Suppressor macrophage treated with lipopolysaccharide for 1 hour (primary cell): Measurements from ENCODE around the gene EBF4.
"Not testable (repeated sequence)": the region's sequence is repeated elsewhere in the genome, so short reads cannot be mapped to it uniquely, and the experiment has no call there.

Experiments used
- DNase-seq, 3 donors: peaks; one replicate each; pipeline ENCODE4 v3.0.0-alpha.2; 2020 to 2022

EBF4 gene

DNA sequence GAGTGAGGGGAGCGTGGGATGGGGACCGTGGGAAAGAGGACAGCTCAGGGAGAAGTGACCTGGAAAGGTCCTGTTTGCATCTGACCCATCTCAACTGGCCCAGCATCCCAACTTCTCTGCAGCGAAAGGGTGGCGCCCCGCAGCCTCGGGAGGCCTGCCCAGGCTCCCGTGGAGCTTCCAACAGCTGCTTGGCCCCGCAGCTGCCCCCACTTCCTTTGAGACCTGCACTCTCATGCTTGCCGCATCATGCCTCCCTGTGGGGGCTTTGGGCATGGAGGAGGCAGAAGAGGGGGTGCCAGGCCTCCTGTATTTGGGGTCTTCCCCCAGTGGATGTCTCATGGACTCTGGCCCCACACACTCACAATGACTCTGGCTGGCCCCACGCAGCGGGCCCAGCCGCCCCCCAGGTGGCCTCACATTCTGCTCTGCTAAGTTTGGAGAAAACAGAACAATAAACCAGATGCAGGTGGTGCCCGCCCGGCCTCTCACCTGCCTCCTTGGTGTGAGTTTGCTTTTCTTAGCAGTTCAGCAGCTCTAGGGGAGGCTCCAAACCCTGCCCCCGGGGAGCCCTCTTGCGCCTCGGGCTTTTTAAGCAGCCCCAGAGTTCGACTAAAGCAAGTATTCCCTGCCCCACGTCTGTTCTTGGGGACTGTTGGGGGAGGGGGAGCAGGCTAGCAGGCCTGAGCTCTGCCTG is 67.2 kb downstream of the EBF4 start:
- DNase-seq, result no peak

DNA sequence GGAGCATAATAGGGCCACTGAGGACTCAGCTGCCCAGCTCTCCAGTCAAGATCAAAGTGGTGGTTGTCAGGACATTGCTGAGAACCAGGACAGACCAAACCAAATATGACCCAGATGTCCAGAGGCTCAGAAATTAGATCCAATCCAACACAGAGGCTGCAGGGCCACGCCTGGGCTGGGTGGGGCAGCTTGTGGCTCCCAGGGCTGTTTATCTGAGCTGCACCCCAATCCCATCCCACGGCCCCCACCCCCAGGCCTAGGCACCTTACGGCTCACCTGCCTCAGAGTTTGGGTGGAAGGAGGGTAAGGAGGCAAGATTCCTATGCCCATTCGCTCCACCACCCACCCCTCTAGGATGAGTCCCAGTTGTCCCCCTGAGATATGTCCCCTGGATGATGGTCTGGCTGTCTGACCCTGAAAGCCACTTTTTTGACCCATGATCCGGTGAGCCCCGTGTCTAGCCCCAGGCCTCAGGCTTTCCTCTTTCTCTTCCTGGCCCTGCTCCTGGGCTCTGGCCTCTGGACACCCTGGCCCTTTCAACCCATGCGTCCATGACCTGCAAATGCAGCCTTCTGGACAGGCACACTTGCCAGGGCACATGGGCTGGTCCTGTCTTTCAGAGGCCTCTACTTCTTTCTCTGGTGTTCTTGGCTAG is 67.8 kb downstream of the EBF4 start:
- DNase-seq, result no peak

DNA sequence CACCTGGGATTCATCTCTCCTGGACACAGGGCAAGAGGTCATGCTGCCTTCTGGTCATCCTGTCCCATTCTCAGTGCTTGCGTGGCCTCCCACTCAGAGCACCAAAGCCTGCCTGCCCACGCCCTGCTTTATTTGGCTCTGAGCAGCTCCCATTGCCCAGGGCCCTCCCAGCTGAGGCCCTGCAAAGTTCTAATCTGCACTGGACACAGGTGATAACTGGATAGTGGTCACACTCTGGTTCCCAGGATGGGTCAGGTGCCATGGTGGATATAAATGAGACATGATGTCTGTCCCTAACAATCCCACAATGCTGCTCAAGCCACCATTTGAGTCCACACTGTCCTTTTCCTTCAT is 68.3 kb downstream of the EBF4 start:
- no peak for DNase-seq

DNA sequence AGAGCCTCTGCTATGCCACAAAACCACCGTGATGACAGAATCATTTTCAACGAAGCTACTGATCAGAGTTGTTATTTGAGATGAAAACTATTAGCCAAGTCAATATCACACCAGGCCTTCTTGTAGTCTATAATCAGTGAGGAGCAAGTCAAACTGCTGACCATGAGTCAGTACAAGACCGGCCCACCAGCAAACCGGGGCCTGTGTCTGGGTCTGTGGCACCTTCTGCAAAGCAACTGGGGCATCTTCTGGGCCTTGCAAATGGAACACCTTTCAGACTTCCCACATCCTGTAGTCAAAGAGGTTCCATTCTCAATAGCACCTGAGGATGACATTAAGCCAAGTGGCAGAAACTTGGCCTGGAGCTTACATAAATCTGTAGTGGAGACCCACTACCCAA is 69.3 kb downstream of the EBF4 start:
- DNase-seq, result no peak

DNA sequence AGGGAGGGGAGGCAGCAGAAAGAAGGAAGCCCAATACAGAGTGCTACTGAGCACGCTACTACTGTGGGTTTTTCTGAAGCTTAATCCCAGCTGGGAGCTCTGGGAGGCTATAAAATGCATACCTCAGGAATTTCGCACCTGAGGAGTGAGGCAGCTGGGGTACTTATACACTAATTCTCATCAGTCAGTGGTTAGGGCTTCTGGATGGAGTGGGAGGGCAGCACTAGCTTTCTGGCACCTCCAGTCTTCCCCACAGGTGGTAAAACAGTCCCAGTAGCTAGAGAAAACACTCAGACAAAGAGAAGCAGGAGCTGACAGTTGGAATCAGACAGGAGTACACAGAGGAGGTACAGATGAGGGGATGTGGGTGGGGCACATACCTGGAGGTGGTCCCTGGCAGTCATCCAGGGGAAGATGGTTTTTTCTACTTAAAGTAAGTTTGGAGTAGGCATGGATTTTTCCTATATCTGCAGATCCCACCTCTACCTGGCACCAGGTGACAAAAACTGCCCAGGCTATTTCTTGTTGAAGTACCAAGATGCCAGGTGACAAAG is 70.1 kb downstream of the EBF4 start:
- DNase-seq, result no peak

DNA sequence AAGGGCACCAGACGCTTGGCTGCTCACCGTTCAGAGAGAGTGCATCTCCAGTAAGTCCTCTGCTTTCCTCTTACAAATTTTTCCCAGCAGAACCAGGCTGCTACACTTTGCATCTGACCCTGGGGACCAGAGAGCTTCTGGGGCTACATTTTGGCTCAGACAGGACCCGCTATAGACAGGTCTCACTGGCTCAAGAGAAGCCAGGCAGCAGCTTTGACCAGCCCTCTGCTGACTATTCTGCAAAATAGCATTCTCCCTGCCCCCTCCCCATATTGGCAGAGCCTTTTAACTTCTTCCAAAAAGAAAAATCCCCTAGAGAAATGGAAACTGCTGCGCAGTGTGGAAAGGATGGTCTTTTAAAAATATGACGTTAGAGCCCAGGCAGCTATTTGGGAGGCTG is 70.6 kb downstream of the EBF4 start:
- no peak for DNase-seq

DNA sequence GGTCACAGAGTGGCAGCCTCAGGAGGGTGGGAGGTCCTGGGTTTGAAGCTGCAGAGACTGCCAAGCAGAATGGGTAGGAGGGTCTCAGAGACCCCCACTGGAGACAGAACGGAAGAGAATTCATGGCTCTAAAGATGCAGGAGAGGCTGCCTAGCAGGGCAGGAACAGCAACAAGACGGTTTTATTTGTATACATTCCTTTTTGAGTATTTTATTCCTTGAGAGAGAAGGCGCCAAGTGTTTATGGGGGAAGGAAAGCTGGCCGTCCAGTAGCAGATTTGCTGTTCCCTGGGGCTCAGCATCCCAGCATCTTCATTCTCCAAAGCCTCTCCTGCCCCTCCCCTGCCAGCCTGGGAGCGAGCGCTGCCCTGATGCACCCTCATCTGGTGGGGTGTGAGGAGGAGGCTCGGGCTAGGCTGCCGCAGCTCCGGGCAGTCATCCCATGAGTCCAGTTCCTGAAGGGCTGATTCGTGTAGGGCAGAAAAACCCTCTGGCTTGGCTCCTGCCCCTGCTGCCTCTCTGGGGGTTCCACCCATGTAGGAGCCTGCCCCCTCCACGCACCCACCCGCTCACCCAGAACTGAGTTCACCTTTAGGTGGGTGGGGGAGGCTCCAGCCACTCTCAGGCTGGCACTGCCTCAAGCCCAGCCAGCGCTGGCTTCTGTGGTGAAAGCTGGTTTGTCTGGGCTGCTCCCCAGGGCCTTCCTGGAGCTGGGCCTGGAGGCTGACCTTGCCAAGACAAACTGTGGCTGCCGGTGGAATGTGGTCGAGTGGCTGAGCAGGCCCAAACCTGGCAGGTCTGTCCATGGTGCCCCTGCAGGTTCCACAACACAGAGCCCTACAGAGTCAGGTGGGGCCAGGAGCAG is 75.4 kb downstream of the EBF4 start:
- no peak for DNase-seq

DNA sequence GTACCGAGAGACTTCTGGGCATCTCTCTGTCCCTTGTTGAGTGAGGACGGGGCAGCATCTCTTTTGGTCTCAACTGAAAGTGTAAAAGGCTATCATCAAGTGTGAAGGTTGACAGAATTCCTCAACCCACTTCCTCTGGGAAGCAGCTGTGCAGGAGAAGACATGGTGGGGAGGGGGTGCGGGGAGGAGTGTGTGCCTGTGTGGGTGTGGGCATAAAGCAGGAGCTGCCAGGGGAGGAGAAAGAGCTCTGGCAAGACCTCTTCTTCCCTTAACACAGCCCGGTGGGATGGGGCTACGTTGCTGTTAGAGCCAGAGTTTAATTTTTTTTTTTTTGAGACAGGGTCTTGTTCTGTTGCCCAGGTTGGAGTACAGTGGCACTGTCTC is 76.0 kb downstream of the EBF4 start:
- no peak for DNase-seq

DNA sequence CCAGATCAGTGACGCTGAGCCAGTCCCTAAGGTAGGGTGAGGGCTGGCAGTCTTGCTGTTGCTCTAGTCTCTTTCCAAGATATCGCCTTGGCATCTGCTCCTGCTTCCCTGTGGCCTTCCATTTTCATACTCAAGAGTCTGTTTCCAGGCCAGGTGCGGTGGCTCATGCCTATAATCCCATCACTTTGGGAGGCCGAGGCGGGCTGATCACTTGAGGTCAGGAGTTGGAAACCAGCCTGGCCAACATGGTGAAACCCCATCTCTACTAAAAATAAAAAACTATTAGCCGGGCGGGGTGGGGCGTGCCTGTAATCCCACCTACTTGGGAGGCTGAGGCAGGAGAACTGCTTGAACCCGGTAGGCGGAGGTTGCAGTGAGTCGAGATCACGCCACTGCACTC is 77.5 kb downstream of the EBF4 start:
- DNase-seq, result not testable (repeated sequence)

DNA sequence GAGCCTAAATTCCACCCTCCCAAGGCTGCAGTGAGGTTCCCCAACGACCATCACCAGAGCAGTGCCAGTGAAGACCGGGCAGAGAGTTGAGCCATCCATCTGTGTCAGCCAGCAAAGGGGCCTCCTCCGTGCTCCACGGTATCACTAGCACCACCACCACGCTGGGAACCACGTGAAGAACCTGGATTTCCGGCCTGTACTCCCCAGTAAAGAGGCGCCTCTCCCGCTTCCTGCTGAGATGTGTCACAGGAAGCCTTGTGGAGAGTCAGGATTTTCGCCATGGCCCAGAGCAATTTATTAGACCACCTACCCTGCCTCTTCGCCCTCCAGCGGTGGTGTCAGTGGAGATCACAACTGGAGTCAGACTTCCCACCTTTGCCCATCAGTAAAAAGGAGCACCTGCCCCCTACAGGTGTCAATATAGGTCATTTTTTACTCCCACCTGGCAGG is 79.1 kb downstream of the EBF4 start:
- DNase-seq, result peak; percentile 21 to 29 (median 24)

DNA sequence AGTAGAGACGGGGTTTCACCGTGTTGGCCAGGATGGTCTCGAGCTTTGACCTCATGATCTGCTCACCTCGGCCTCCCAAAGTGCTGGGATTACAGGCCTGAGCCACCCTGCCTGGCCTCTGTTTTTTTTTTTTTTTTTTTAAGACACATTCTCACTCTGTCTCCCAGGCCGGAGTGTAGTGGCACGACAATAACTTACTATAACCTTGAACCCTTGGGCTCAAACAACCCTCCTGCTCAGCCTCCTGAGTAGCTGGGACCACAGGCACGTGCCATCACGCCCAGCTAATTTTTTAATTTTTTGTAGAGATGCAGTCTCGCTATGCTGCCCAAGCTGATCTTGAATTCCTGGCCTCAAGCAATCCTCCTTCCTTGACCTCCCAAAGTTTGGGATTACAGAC is 81.2 kb downstream of the EBF4 start:
- DNase-seq, result no peak

DNA sequence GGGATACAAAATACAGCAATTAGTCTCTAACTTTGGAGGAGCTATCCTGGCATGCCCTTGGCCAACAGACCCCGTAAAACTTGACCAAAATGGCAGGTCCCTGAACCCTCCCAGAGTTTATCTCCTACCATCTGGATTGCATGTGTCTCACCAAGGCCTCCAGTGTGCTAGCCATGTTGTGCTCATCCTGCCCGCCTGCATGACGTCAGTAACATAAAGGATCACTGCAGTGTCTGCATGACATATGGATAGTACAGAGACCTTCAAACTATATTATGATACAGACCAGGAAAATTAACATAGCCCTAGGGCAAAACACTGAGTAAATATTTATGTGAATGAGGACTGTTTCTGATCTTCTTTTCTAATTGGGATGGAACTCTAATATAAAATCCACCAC is 82.6 kb downstream of the EBF4 start:
- no peak for DNase-seq

DNA sequence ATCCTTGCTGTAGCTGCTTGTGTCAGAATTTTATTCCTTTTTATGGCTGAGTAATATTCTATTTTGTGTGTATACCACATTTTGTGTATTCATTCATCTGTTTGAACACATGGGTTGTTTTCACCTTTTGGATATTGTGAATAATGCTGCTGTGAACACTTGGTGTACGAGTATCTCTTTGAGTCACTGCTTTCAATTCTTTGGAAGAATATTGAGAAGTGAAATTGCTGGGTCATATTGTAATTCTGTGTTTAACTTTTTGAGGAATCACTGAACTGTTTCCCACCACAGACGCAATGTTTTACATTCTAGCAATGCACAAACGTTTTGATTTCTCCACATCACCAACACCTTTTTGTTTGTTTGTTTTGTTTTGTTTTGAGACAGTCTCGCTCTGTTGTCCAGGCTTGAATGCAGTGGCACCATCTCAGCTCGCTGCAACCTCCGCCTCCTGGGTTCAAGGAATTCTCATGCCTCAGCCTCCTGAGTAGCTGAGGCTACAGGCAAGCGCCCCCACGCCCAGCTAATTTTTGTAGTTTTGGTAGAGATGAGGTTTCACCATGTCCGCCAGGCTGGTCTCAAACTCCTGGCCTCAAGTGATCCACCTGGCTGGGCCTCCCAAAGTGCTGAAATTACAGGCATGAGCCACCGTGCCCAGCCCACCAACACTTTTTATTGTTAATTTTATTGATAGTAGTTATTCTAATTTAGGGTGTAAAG is 86.2 kb downstream of the EBF4 start:
- no peak for DNase-seq

DNA sequence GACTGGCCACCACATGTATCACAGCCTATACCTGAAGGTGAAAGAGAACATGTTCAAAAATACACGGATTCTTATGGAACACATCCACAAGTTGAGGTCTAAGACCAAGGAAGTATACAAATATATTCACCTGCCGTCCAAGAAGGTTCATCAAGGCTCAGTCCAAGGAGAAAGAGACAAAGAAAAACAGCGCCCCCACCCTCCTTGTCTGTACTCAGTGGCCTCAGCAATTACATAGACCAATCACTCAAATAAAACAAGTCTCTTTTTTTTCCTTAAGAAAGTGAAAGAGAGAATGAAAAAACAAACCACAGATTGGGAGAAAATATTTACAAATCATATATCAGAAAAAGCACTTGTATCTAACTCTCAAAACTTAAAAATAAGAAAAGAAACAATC is 88.4 kb downstream of the EBF4 start:
- no peak for DNase-seq

DNA sequence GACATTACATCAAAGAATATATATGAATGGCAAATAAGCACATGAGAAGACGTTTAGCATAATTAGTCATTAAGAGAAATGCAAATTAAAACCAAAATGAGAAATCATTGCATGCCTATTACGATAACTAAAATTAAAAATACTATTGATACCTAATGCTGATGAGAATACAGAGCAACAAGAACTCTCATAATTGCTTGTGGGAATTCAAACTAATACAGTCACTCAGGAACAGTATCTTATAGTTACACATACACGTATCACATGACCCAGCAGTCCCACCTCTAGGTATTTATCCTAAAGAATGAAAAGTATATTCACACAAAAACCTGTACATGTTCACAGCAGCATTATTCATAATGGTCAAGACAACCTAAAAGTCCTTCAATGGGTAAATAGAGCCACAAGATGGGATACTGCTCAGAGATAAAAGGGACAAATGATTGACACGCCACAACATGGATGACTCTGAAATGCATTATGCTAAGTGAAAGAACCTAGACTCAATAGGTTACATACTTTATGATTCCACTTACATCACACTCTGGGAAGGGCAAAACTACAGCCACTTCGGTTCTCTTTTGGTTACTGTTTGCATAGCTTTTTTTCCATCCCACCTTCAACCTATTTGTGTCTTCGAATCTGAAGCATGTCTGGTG is 91.5 kb downstream of the EBF4 start:
- DNase-seq, result no peak

DNA sequence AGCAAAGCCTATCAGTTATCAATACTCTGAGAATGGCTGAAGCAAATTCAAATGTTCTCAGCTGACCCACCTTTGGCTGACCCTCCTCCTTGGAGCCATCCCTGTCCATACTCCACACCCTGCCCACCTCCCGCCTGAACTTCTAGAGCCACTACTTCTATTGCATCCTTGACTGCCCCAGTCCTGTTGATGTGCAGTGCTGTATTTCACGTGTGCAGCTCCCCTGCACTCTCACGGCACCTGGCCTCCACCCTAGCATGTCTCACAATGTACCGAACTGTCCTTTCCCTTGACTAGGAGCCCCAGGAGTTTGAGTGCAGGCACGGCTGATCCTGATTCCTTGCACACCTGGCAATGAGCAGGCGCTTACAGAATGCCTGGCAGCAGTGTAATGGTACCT is 100.9 kb downstream of the EBF4 start:
- no peak for DNase-seq

DNA sequence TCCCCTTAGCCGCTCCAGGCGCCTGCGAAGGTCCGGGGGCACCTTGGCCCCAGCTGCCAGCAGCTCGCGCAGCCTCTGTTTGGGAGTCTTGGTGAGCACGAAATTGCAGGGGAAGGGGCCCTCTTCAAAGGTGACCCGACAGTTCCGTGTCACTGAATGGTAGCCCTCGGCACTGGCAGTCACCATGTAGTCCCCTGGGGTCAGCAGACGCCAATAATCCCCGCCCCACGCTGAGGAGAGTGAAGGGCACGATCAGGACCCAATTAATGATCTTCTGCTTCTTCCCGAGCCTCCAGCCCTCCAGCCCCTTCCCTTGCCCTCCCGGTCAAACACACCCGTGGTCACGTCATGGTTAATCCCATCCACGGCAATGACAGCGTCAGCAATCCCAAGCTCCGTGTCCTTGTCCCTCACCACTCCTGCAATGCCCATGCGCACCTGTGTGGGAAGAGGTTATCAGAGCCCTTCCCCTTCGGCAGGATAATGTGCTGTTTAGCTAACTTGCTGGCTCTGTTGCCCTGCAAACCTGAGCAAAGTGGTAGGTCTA is 101.7 kb downstream of the EBF4 start:
- DNase-seq, result no peak

DNA sequence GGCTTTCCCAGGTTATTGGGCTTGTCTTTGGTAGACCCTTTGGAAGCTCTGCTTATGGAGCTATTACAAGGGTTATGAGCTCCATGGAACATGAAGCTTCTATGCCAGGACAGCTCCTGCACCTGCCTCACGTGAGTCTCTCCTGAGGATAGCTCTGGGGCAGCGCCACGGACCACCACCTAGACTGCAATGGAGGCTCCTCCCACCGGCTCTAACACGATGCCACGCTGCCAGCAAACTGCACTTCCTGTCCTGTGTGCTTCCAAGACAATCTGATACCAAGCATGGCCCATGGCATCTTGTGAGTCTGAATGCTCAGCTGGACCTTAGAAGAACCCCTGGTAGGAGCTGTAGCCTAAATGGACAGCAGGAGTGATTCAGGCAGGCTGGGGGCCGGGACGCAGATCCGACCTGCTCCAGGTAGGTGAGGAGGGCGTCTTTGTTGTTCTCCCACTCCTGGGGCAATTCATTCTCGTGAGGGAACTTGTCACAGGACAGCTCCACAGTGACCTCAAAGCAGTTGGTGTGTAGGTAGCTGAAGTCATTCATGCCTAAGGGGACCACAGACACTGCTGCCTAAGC is 102.4 kb downstream of the EBF4 start:
- no peak for DNase-seq

DNA sequence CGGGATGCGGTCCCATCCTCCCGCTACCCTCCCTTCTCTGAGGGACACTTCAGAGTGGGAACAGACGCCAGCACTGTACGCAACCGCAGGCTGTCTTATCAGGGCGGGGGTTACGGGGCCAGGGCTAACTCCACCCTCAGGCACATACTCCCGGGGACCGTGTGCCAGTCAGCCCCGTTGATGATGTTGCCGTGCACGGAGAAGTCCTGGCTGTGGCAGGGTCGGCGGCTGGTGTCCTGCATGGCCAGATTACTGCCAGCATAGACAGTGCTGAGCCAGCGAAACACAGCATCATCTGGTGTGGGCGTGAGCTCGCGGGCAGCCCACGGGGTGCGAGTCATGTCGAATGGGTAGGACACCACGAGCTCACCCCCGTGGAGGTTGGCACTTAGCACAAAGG is 102.9 kb downstream of the EBF4 start:
- peak; percentile 32 to 36 (median 34) for DNase-seq

DNA sequence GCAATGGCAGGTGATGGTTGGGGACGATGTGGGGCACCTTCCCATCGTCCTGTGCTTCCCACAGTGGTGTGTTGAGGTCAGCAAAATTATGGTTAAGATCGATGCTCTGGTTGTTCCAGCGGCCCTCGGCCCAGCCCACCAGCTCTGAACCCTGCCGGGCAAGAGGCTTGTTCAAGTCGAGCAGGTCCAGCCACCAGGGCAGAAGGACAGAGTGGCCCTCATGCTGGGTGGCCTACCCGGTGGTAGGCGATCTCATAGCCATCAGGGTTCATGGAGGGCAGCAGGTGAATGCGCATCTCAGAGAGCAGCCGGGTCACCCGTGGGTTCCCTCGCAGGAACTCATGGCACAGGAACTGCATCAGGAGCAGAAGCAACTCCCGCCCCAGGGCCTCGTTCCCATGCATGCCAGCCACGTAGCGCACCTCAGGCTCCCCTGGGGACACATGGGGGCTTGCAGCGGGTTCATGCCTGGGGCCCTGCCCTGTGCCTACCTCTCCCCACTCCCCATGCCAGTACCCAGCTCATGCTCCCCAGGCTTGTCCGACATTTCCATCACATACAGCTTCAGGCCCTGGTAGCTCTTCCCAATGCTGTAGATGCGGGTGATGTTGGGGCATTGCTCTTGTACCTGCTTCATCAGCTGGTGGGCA is 103.6 kb downstream of the EBF4 start:
- no peak for DNase-seq
